GM21717 (cell line): ENCODE measurements around the gene PLCXD1.
"Not testable (repeated sequence)": the region's sequence is repeated elsewhere in the genome, so short reads cannot be mapped to it uniquely, and the experiment has no call there.

Experiments
- ATAC-seq: cut with Tn5 transposase; IDR thresholded peaks from one replicate; pipeline ENCODE4 v1.9.1; 2021; ENCODE audit warnings: mild to moderate bottlenecking, moderate library complexity; ENCODE audit not compliant: unreplicated experiment

PLCXD1 gene

GRCh38 chrX:262381-262909 lies 18.7 kb upstream of the PLCXD1 start:
- ATAC-seq: no peak

DNA sequence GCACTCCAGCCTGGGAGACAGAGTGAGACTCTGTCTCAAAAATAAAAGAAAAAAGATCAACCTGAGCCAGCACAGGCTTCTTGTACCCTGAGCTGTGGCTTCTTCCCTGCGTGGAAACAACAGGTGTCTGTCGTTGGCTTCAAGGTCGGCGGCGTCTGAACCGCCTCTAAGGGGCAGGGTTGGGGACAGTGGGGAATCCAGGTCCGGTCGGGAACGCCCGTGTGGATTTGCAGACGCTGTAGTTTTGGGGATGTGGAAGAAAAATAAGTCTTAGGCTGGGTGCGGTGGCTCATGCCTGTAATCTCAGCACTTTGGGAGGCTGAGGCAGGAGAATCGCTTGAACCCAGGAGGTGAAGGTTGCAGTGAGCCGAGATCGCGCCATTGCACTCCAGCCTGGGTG lies 17.2 kb upstream of the PLCXD1 start:
- not testable (repeated sequence) for ATAC-seq

- no peak for ATAC-seq
Measured at GRCh38 chrX:264634-265455, 16.3 kb upstream of the PLCXD1 start.

GRCh38 chrX:265502-265901 lies 15.7 kb upstream of the PLCXD1 start:
- ATAC-seq: no peak

- ATAC-seq: no peak
Measured at GRCh38 chrX:267771-268261, 13.4 kb upstream of the PLCXD1 start.

GRCh38 chrX:270848-271367 lies 10.3 kb upstream of the PLCXD1 start:
- ATAC-seq: no peak

DNA sequence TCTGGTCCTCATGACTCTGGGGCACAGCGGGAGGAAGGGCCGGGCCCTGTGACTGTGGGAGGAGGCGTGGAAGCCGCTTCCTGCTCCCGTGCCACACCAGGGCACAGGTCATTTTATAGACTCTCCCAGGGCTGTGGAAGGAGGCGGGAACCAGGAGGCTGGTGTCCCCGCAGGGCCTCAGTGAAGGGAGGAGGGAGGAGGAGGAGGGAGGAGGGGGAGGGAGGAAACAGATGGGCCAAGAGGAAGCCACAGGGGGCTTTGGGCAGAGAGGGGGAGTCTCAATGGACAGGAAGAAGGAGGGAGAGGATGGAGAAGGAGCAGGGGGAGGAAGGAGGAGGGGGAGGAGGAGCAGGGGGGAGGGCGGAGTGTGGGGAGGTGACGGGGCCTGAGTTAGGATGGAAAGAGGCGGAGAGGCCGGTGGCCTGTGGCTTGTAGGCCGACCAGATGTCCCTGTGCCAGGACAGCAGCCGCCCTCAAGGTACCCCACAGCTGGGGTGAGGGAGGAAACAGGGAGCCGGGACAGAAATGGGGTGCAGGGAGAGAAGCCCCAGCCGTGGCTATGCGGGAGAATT lies 6.2 kb upstream of the PLCXD1 start:
- no peak for ATAC-seq

- ATAC-seq: peak; percentile 14
Measured at GRCh38 chrX:275476-275966, 5.7 kb upstream of the PLCXD1 start.

DNA sequence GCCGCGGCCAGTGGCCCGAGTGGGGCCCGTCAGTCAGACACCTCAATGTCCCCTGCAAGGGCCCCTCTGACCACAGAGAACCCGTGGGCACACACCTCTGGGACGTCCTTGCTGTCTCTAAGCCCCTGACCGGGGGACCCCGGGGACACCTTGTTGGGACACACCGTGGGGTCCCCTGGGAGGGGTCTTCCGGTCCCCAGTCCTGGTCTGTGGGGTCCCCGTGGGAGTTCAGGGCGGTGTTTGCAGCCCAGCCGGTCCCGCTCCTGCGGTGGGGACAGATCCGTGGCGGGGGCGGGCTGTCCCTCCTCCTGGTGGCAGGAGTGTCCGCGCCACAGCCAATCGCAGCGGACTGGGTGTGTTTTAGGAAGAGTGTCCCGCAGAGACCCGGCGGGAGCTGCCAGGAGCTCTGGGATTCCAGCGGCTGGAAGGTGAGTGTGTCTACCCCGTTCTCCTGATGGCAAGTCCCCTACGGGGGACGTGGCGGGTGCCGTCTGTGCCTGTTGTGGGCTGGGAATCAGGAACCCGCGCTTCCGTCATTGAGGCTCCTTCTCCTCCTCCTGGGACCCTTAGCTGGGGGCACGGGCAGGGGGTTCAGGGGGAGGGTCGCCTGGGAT lies 5.1 kb upstream of the PLCXD1 start:
- peak; percentile 70 for ATAC-seq

GRCh38 chrX:276581-277201 lies 4.5 kb upstream of the PLCXD1 start:
- ATAC-seq: peak; percentile 48

- not testable (repeated sequence) for ATAC-seq
Measured at GRCh38 chrX:279757-280604, 1.2 kb upstream of the PLCXD1 start.

DNA sequence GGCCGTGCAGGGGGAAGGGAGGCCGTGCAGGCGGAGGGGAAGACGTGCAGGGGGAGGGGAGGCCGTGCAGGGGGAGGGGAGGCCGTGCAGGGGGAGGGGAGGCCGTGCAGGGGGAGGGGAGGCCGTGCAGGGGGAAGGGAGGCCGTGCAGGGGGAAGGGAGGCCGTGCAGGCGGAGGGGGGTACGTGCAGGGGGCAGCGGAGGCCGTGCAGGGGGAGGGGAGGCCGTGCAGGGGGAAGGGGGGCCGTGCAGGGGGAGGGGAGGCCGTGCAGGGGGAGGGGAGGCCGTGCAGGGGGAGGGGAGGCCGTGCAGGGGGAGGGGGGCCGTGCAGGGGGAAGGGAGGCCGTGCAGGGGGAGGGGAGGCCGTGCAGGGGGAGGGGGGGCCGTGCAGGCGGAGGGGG lies 459 bp upstream of the PLCXD1 start:
- ATAC-seq: not testable (repeated sequence)

GRCh38 chrX:282000-282681 lies 960 bp downstream of the PLCXD1 start:
- ATAC-seq: not testable (repeated sequence)

- ATAC-seq: peak; percentile 100
Measured at GRCh38 chrX:283115-283845, 2.1 kb downstream of the PLCXD1 start.

- ATAC-seq: no peak
Measured at GRCh38 chrX:285076-285677, 4.0 kb downstream of the PLCXD1 start.

- ATAC-seq: no peak
Measured at GRCh38 chrX:287670-288069, 6.5 kb downstream of the PLCXD1 start.

DNA sequence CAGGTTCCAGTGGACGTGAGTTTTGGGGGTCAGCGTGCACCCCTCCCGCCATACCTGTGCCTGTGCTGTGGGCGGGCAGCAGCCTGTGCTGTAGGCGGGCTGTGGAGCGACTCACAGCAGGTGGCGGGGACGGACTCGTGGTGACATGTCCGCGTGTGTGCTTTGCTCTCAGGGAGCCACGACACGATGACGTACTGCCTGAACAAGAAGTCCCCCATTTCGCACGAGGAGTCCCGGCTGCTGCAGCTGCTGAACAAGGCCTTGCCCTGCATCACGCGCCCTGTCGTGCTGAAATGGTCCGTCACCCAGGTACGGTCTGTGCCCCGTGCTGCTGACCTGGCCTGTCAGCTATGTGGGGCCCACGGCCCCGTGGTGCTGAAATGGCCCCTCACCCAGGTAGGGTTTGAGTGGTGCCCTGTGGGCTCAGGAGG lies 7.4 kb downstream of the PLCXD1 start:
- ATAC-seq: no peak

DNA sequence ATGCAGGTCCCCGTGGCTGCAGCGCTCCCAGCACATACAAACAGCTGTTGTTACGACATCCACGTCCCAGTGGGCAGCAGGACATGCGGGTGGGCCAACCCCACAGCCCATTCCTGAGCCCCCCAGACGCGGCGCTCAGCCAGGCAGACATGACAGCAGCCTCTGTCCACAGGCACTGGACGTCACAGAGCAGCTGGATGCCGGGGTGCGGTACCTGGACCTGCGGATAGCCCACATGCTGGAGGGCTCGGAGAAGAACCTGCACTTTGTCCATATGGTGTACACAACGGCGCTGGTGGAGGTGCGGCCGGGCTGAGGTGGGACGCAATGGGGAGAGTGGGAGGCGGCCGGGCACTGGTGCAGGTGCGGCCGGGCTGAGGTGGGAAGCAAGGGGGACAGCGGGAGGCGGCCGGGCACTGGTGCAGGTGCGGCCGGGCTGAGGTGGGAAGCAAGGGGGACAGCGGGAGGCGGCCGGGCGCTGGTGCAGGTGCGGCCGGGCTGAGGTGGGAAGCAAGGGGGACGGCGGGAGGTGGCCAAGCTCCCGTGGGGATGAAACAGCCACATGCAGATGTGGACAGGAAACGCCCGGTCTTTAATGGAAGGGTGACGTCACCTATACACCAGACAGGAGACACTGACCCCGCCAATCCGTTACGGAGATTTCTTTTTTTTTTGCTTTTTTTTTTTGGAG lies 9.4 kb downstream of the PLCXD1 start:
- no peak for ATAC-seq
